Fibroblast of lung (primary cell): ENCODE results near the gene PDILT.

Source experiments
- EZH2 ChIP-seq: IDR thresholded peaks from 2 replicates; pipeline ENCODE4 v1.5.1; 2012; ENCODE audit warnings: low read length, control low read depth, mild to moderate bottlenecking; ENCODE audit errors: missing control alignments
- TF ChIP-seq, protein P1 (sequence below), 2 donors: IDR thresholded peaks in 1 of 2; conservative IDR thresholded peaks in 1 of 2; 1 replicate in 1 of 2; 2 replicates in 1 of 2; pipeline ENCODE4 v1.5.1; 2011 to 2012; ENCODE audit warnings: low read length in 2 of 2, control low read depth in 1 of 2, inconsistent platforms in 1 of 2, low read depth in 1 of 2, mild to moderate bottlenecking in 1 of 2

DNA sequence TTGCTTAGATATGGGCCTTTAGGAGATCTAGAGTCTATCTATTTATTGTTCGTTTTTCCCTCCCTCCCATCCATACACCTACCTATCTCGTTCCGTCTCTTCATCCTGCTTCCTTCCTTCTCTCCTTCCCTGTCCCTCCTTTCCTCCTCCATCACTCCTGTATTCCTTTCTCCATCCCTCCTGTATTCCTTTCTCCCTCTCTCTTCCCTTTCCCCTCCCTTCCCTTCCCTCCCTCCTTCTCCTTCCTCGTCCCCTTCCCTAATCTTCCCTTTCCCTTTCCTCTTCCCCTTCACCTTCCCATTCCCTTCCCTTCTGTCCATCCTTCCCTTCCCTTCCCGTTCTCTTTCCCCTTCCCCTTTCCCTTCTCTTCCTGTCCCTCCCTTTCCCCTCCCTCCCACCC is 87.8 kb downstream of the PDILT start:
- TF ChIP-seq, protein P1, sequence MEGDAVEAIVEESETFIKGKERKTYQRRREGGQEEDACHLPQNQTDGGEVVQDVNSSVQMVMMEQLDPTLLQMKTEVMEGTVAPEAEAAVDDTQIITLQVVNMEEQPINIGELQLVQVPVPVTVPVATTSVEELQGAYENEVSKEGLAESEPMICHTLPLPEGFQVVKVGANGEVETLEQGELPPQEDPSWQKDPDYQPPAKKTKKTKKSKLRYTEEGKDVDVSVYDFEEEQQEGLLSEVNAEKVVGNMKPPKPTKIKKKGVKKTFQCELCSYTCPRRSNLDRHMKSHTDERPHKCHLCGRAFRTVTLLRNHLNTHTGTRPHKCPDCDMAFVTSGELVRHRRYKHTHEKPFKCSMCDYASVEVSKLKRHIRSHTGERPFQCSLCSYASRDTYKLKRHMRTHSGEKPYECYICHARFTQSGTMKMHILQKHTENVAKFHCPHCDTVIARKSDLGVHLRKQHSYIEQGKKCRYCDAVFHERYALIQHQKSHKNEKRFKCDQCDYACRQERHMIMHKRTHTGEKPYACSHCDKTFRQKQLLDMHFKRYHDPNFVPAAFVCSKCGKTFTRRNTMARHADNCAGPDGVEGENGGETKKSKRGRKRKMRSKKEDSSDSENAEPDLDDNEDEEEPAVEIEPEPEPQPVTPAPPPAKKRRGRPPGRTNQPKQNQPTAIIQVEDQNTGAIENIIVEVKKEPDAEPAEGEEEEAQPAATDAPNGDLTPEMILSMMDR (conservative IDR thresholded peaks at IDR 0.05 in 1 of 2, IDR thresholded peaks at IDR 0.05 in 1 of 2; ENCODE audit: low read depth in 1 of 2, low read length in 2 of 2): no peak
- TF ChIP-seq EZH2: no peak
